K562 (cell line): ENCODE data around the gene NEXN. TPM values are rescaled to one million over a fixed set of nuclear protein-coding genes. Genes with fewer than 3 reads are reported as not detected.

Source experiments
- EP400 ChIP-seq: fragments of 450-650 bp; IDR thresholded peaks from 2 replicates; pipeline ENCODE4 v1.6.1; 2017; ENCODE audit warnings: antibody characterized with exemption, mild to moderate bottlenecking, moderate library complexity
- MTF1 ChIP-seq: fragments of 250-450 bp; sonication (Bioruptor Pico); IDR thresholded peaks from 2 replicates; pipeline ENCODE4 v1.9.0; 2021; ENCODE audit warnings: moderate library complexity, mild to moderate bottlenecking, inconsistent platforms, borderline replicate concordance
- NCOR1 ChIP-seq: fragments of 450-650 bp; IDR thresholded peaks from 2 replicates; pipeline ENCODE4 v1.6.1; 2016; ENCODE audit warnings: mild to moderate bottlenecking, moderate library complexity
- OTX1 ChIP-seq: fragments of 450-650 bp; formaldehyde crosslinking; IDR thresholded peaks from 2 replicates; pipeline ENCODE4 v1.4.0; 2022; ENCODE audit warnings: mild to moderate bottlenecking
- PRPF4 ChIP-seq: fragments of 200-400 bp; formaldehyde crosslinking; IDR thresholded peaks from one replicate; pipeline ENCODE4 v1.6.1; 2017; ENCODE audit warnings: low read length, low read depth, mild to moderate bottlenecking; ENCODE audit not compliant: insufficient read depth, poor library complexity, severe bottlenecking
- RCOR1 ChIP-seq, 2 experiments: IDR thresholded peaks; 2 replicates each; pipeline ENCODE4 v1.6.1; 2012; ENCODE audit warnings: low read depth in 2 of 2, low read length in 2 of 2, borderline replicate concordance in 1 of 2, improper control_type of control experiment in 1 of 2
- SAFB ChIP-seq: fragments of 200-400 bp; formaldehyde crosslinking; IDR thresholded peaks from 2 replicates; pipeline ENCODE4 v1.6.1; 2017; ENCODE audit warnings: low read depth, low read length, borderline replicate concordance
- SAP30 ChIP-seq: fragments of 200-600 bp; sonication (generic); IDR thresholded peaks from 2 replicates; pipeline ENCODE4 v1.6.1; 2012; ENCODE audit warnings: borderline replicate concordance, low read depth, mild to moderate bottlenecking, moderate library complexity, low read length, control low read depth, inconsistent platforms; ENCODE audit not compliant: insufficient read depth, poor library complexity, severe bottlenecking
- SREBF2 ChIP-seq: sonication (generic); formaldehyde crosslinking; IDR thresholded peaks from 2 replicates; pipeline ENCODE4 v1.4.0; 2020; ENCODE audit warnings: mild to moderate bottlenecking, missing genetic modification reagents
- STAT5B ChIP-seq: fragments of 250-450 bp; sonication (Bioruptor Pico); IDR thresholded peaks from 2 replicates; pipeline ENCODE4 v1.8.0; 2021; ENCODE audit warnings: mild to moderate bottlenecking, inconsistent platforms
- TAF9B ChIP-seq: fragments of 450-650 bp; IDR thresholded peaks from 2 replicates; pipeline ENCODE4 v1.6.1; 2018; ENCODE audit warnings: mild to moderate bottlenecking; ENCODE audit not compliant: partially characterized antibody
- TAL1 ChIP-seq: fragments of 450-650 bp; IDR thresholded peaks from 2 replicates; pipeline ENCODE4 v1.6.1; 2016; ENCODE audit warnings: mild to moderate bottlenecking
- TRIM24 ChIP-seq, 2 experiments: fragments of 450-650 bp; IDR thresholded peaks; 2 replicates each; pipeline ENCODE4 v1.6.1; 2016
- TRIM28 ChIP-seq: fragments of 450-650 bp; IDR thresholded peaks from 2 replicates; pipeline ENCODE4 v1.6.1; 2017
- U2AF1 ChIP-seq: fragments of 200-400 bp; formaldehyde crosslinking; optimal IDR thresholded peaks from 2 replicates; pipeline ENCODE3; 2017; ENCODE audit warnings: mild to moderate bottlenecking, low read depth, low read length, moderate library complexity
- ZBTB11 ChIP-seq, 3 experiments: fragments of 200-800 bp in 1 of 3; fragments of 250-450 bp in 1 of 3; fragments of 450-650 bp in 1 of 3; sonication (Bioruptor Pico) in 1 of 3; sonication (Bioruptor generic) in 1 of 3; formaldehyde crosslinking in 1 of 3; IDR thresholded peaks; 2 replicates each; pipeline versions ENCODE4 v1.6.1 to v1.8.0; 2016 to 2022; ENCODE audit warnings: mild to moderate bottlenecking in 2 of 3, missing genetic modification characterization in 2 of 3, missing compliant biosample characterization in 1 of 3, moderate library complexity in 1 of 3
- ZNF253 ChIP-seq: fragments of 250-450 bp; sonication (Bioruptor Pico); conservative IDR thresholded peaks from 2 replicates; pipeline ENCODE4 v1.6.1; 2021; ENCODE audit warnings: mild to moderate bottlenecking
- ZNF444 ChIP-seq: fragments of 250-450 bp; sonication (Bioruptor Pico); IDR thresholded peaks from 2 replicates; pipeline ENCODE4 v1.4.0; 2020; ENCODE audit warnings: mild to moderate bottlenecking, moderate library complexity
- ZNF76 ChIP-seq: fragments of 250-450 bp; sonication (Bioruptor Pico); IDR thresholded peaks from 2 replicates; pipeline ENCODE4 v1.4.0; 2020; ENCODE audit warnings: mild to moderate bottlenecking, moderate library complexity, borderline replicate concordance
- polyA plus RNA-seq, 8 experiments: library from polyadenylated mRNA; depleted of rRNA in 4 of 8; stranded (reverse) in 5 of 8; unstranded in 3 of 8; fragments of >200 nt; fragmentation: Nextera tagmentation in 2 of 8; fragmentation: Illumina TruSeq in 1 of 8; extraction: Ambion mirVana in 2 of 8; extraction: Trizol in 1 of 8; gene quantifications; 2 replicates each; pipeline versions ENCODE4 v1.2.1 to v1.2.3, GENCODE V29; 2011 to 2014; ENCODE audit warnings: inconsistent platforms in 1 of 8, missing spikeins in 1 of 8
- total RNA-seq, 7 experiments: library from RNA; depleted of rRNA in 6 of 7; stranded (reverse); fragments of >200 nt in 6 of 7; fragmentation: Illumina TruSeq in 2 of 7; extraction: Trizol in 2 of 7; gene quantifications; 2 replicates each; pipeline versions ENCODE4 v1.2.1 to v1.2.3, GENCODE V29; 2011 to 2021; ENCODE audit warnings: low replicate concordance in 1 of 7
- TF ChIP-seq, protein P1 (sequence below): fragments of 250-450 bp; sonication (Bioruptor Pico); IDR thresholded peaks from 2 replicates; pipeline ENCODE4 v1.8.0; 2021; ENCODE audit warnings: mild to moderate bottlenecking, moderate library complexity
- TF ChIP-seq, protein P2 (sequence below): fragments of 450-650 bp; IDR thresholded peaks from 2 replicates; pipeline ENCODE4 v1.6.1; 2014; ENCODE audit warnings: low read depth, mild to moderate bottlenecking, moderate library complexity, borderline replicate concordance

Gene NEXN
- total and polyA plus RNA-seq, 9 of the 15 experiments (the other 6 are each of a cell fraction or from before 2014, with no cell fraction given) = 0.18 to 1.8 (median 0.76) TPM

GRCh38 chr1:77978969-77979876 is 90.8 kb downstream of the NEXN start, which contains the start of gene FUBP1 (continued):
- peak; percentile 53; the same call in 1 of the 2 replicates for TF ChIP-seq NCOR1
- TF ChIP-seq ZNF76 (CRISPR knock-in tag) = no peak
- no peak for TF ChIP-seq SREBF2
- peak in 1 of 2 experiments; percentile 39; a peak in 1 of 4 replicates for TF ChIP-seq TRIM24 (IDR thresholded peaks at IDR 0.05)
- peak in 1 of 2 experiments; percentile 71; a peak in 1 of 4 replicates for TF ChIP-seq RCOR1 (IDR thresholded peaks at IDR 0.05; ENCODE audit: borderline replicate concordance in 1 of 2, low read depth in 2 of 2, low read length in 2 of 2)
- no peak for TF ChIP-seq ZBTB11 (CRISPR knock-in tag; IDR thresholded peaks at IDR 0.05)
- no peak for TF ChIP-seq TAL1
- TF ChIP-seq PRPF4 = no peak
- no peak for TF ChIP-seq ZNF253 (CRISPR knock-in tag)
- no peak for TF ChIP-seq STAT5B (CRISPR knock-in tag)
- TF ChIP-seq U2AF1 = no peak
- TF ChIP-seq, protein P1, sequence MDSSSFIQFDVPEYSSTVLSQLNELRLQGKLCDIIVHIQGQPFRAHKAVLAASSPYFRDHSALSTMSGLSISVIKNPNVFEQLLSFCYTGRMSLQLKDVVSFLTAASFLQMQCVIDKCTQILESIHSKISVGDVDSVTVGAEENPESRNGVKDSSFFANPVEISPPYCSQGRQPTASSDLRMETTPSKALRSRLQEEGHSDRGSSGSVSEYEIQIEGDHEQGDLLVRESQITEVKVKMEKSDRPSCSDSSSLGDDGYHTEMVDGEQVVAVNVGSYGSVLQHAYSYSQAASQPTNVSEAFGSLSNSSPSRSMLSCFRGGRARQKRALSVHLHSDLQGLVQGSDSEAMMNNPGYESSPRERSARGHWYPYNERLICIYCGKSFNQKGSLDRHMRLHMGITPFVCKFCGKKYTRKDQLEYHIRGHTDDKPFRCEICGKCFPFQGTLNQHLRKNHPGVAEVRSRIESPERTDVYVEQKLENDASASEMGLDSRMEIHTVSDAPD (CRISPR knock-in tag) = no peak
- TF ChIP-seq TAF9B = peak; percentile 84
- TF ChIP-seq TRIM28 = peak; percentile 74
- no peak for TF ChIP-seq SAFB
- no peak for TF ChIP-seq MTF1 (CRISPR knock-in tag)
- peak; percentile 95 for TF ChIP-seq EP400
- TF ChIP-seq SAP30 = no peak
- TF ChIP-seq OTX1 = peak; percentile 63; the same call in 1 of the 2 replicates
- TF ChIP-seq, protein P2, sequence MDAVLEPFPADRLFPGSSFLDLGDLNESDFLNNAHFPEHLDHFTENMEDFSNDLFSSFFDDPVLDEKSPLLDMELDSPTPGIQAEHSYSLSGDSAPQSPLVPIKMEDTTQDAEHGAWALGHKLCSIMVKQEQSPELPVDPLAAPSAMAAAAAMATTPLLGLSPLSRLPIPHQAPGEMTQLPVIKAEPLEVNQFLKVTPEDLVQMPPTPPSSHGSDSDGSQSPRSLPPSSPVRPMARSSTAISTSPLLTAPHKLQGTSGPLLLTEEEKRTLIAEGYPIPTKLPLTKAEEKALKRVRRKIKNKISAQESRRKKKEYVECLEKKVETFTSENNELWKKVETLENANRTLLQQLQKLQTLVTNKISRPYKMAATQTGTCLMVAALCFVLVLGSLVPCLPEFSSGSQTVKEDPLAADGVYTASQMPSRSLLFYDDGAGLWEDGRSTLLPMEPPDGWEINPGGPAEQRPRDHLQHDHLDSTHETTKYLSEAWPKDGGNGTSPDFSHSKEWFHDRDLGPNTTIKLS = peak; percentile 90
- no peak for TF ChIP-seq ZNF444 (CRISPR knock-in tag)
